CD4-positive, alpha-beta T cell treated with Interleukin-4 for 1 hour (primary cell): ENCODE data around the gene GMEB1.
"Not testable (repeated sequence)": the region's sequence is repeated elsewhere in the genome, so short reads cannot be mapped to it uniquely, and the experiment has no call there.

Experiments used
- DNase-seq, 2 donors: peaks; one replicate each; pipeline ENCODE4 v3.0.0-alpha.2; 2020 to 2022

The GMEB1 gene

GRCh38 chr1:28675924-28676257, 7.3 kb downstream of the GMEB1 start:
- no peak for DNase-seq

GRCh38 chr1:28680151-28680550, 11.6 kb downstream of the GMEB1 start:
- DNase-seq = no peak

GRCh38 chr1:28682840-28683239, 14.3 kb downstream of the GMEB1 start:
- DNase-seq = no peak

- DNase-seq = no peak
These were observed 16.4 kb downstream of the GMEB1 start for GRCh38 chr1:28684937-28685336.

- not testable (repeated sequence) for DNase-seq
These were observed 23.0 kb downstream of the GMEB1 start for GRCh38 chr1:28691627-28692026.

- no peak for DNase-seq
These were observed 35.0 kb downstream of the GMEB1 start for GRCh38 chr1:28703629-28704028.

- no peak for DNase-seq
These were observed 47.8 kb downstream of the GMEB1 start for GRCh38 chr1:28716336-28716735.

- DNase-seq = no peak
These were observed 49.6 kb downstream of the GMEB1 start for GRCh38 chr1:28718166-28718565.

- no peak for DNase-seq
These were observed 50.2 kb downstream of the GMEB1 start for GRCh38 chr1:28718586-28719331.

GRCh38 chr1:28719332-28719619, 50.7 kb downstream of the GMEB1 start:
- no peak for DNase-seq

GRCh38 chr1:28720376-28720775, 51.8 kb downstream of the GMEB1 start:
- no peak for DNase-seq

- not testable (repeated sequence) for DNase-seq
These were observed 53.3 kb downstream of the GMEB1 start for GRCh38 chr1:28721927-28722326.

- DNase-seq = not testable (repeated sequence)
These were observed 56.8 kb downstream of the GMEB1 start for GRCh38 chr1:28725365-28725764.

- no peak for DNase-seq
These were observed 67.4 kb downstream of the GMEB1 start for GRCh38 chr1:28735961-28736449.

- peak; percentile 97 to 98 for DNase-seq
These were observed 68.1 kb downstream of the GMEB1 start, which contains the start of gene YTHDF2 for GRCh38 chr1:28736450-28737306. TSS of gene YTHDF2 (plus strand) at chr1:28736940. CDS start at chr1:28737121, 181 bp downstream.

- peak; percentile 34 to 55 for DNase-seq
These were observed 68.9 kb downstream of the GMEB1 start for GRCh38 chr1:28737307-28738132.

GRCh38 chr1:28740118-28740517, 71.5 kb downstream of the GMEB1 start:
- no peak for DNase-seq

- no peak for DNase-seq
These were observed 75.6 kb downstream of the GMEB1 start for GRCh38 chr1:28744184-28744583.

GRCh38 chr1:28745653-28746173, 77.1 kb downstream of the GMEB1 start:
- no peak for DNase-seq

- no peak for DNase-seq
These were observed 81.7 kb downstream of the GMEB1 start for GRCh38 chr1:28750330-28750729.

- DNase-seq = not testable (repeated sequence)
These were observed 82.2 kb downstream of the GMEB1 start for GRCh38 chr1:28750771-28751294.

- DNase-seq = no peak
These were observed 82.9 kb downstream of the GMEB1 start for GRCh38 chr1:28751315-28752060.
